ENCODE results near the gene POLG2. TPM values are rescaled to one million over a fixed set of nuclear protein-coding genes. Genes with fewer than 3 reads are reported as not detected.
"Not testable (repeated sequence)": the region's sequence is repeated elsewhere in the genome, so short reads cannot be mapped to it uniquely, and the experiment has no call there.

The POLG2 gene
- total RNA-seq, 1 experiment from 2014 or later, result 51.5 TPM

DNA sequence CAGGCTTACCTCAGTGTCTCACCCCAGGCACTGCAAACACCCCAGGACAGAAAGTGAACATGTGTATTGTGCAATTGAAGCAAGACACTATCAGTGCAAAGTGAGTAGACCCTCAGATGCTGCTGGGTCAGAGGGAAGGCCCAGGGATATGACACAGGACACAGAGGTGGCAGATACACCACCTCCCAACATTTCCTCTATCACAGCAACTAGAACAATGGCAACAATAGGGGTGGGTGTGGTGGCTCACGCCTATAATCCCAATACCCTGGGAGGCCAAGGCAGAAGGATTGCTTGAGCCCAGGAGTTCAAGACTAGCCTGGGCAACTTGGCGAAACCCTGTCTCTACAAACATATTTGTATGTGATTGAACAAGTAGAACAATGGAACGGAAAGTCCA is 25.4 kb downstream of the POLG2 start (continued):
- no peak for TF ChIP-seq TCF7L2 (IDR thresholded peaks at IDR 0.05; ENCODE audit: borderline replicate concordance, extremely low read depth, insufficient read depth, insufficient read length)
- no peak for TF ChIP-seq EZH2phosphoT487 (IDR thresholded peaks at IDR 0.05; ENCODE audit: borderline replicate concordance)
- TF ChIP-seq, protein P1, sequence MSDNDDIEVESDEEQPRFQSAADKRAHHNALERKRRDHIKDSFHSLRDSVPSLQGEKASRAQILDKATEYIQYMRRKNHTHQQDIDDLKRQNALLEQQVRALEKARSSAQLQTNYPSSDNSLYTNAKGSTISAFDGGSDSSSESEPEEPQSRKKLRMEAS (IDR thresholded peaks at IDR 0.05), result no peak
- no peak for TF ChIP-seq FOSL1 (IDR thresholded peaks at IDR 0.05; ENCODE audit: low read depth)
- no peak for TF ChIP-seq POLR2A (IDR thresholded peaks at IDR 0.05; ENCODE audit: borderline replicate concordance, extremely low read depth, insufficient read depth, insufficient read length)

DNA sequence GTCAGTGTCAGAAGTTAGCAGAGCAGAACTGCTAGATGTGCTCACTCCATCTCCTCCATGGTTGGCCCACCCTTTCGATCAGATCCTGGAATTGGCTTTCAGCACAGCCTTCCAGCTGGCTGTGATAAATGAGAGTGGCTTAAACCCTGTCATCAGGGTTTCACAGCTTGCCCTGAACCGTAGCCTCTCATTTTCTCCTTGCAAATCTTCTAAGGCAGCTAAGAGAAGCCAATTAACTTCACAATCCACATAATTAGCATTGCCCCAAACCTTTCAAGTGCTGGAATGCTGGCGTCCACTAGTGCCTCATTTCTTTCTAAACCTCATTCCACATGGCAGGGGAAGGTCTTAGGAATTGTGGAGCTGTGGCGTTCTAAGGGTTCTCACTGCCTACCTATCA is 26.2 kb downstream of the POLG2 start:
- H4K20me1 ChIP-seq (ENCODE audit: insufficient read depth), result no peaks in the 10 kb centered on the region
- BruUV-seq (replicated peaks), result no TSS peak
- H3K9me2 ChIP-seq (ENCODE audit: insufficient read depth), result no peaks in the 10 kb centered on the region
- CTCF ChIA-PET, result no interaction called here
- no peak overlapping the region for H2AFZ ChIP-seq (ENCODE audit: low read depth, low read length, poor library complexity, severe bottlenecking)
- intact Hi-C loops (cut with micrococcal nuclease), result no loop called here
- H3K9me3 ChIP-seq (ENCODE audit: control insufficient read depth in 1 of 2, insufficient read depth in 1 of 2, low read depth in 1 of 2, low read length in 2 of 2), result no peaks in the 10 kb centered on the region
- H3K79me2 ChIP-seq (ENCODE audit: insufficient read depth, low read length), result no peaks in the 10 kb centered on the region
- DNase-seq (ENCODE audit: low read depth, low spot score) (no peak), ATAC-seq (no peak)
- peaks cover 4 to 10% of the 10 kb centered on the region in 2 experiments; a peak in 2 of 4 replicates for H3K4me1 ChIP-seq (ENCODE audit: control insufficient read depth in 1 of 2, insufficient read depth in 2 of 2, low read length in 2 of 2)
- RAD21 ChIA-PET (ENCODE audit: low non-redundant PET in 1 of 2, low total read pairs in 2 of 2, uncharacterized antibody in 2 of 2, unreplicated experiment in 2 of 2), result no interaction called here
- no peak overlapping the region for H3K4me2 ChIP-seq (ENCODE audit: low read length)
- no peak overlapping the region for H3K27ac ChIP-seq (ENCODE audit: low read depth, low read length)
- POLR2A ChIA-PET, result no interaction called here
- H3K36me3 ChIP-seq (ENCODE audit: control insufficient read depth in 1 of 2, insufficient read depth in 2 of 2, low read length in 2 of 2), result no peaks in the 10 kb centered on the region
- no peaks in the 10 kb centered on the region for H3K27me3 ChIP-seq (ENCODE audit: insufficient read depth, low read length)
- TF ChIP-seq, protein P1 (IDR thresholded peaks at IDR 0.05), result no peak
- no peak overlapping the region for H3K9ac ChIP-seq (ENCODE audit: low read length)
- H3K4me3 ChIP-seq (replicated peaks in 1 of 2; ENCODE audit: low read depth in 1 of 2, low read length in 2 of 2), result no peak overlapping the region

DNA sequence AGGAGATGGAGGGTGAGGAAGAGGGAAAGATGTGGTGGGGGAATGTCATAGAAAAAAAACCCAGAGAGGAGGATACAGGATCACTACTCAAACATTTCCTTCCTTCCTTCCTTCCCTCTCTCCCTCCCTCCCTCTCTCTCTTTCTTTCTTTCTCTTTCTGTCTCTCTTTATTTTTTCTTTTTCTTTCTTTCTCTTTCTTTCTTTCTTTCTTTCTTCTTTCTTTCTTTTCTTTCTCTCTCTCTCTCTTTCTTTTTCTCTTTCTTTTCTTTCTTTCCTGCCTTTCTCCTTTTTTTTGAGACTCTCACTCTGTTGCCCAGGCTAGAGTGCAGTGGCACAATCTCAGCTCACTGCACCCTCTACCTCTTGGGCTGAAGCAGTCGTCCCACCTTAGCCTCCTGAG is 30.0 kb downstream of the POLG2 start:
- H3K4me1 ChIP-seq (ENCODE audit: control insufficient read depth in 1 of 2, insufficient read depth in 2 of 2, low read length in 2 of 2), result peaks cover 4 to 11% of the 10 kb centered on the region in 2 experiments; a peak in 2 of 4 replicates
- H2AFZ ChIP-seq (ENCODE audit: low read depth, low read length, poor library complexity, severe bottlenecking); H4K20me1 ChIP-seq (ENCODE audit: insufficient read depth); intact Hi-C loops (cut with micrococcal nuclease); H3K9ac ChIP-seq (ENCODE audit: low read length); H3K27me3 ChIP-seq (ENCODE audit: insufficient read depth, low read length); H3K36me3 ChIP-seq (ENCODE audit: control insufficient read depth in 1 of 2, insufficient read depth in 2 of 2, low read length in 2 of 2); POLR2A ChIA-PET; BruUV-seq (replicated peaks); H3K79me2 ChIP-seq (ENCODE audit: insufficient read depth, low read length); RAD21 ChIA-PET (ENCODE audit: low non-redundant PET in 1 of 2, low total read pairs in 2 of 2, uncharacterized antibody in 2 of 2, unreplicated experiment in 2 of 2); H3K4me3 ChIP-seq (replicated peaks in 1 of 2; ENCODE audit: low read depth in 1 of 2, low read length in 2 of 2); H3K9me2 ChIP-seq (ENCODE audit: insufficient read depth); H3K4me2 ChIP-seq (ENCODE audit: low read length); ATAC-seq; H3K27ac ChIP-seq (ENCODE audit: low read depth, low read length); H3K9me3 ChIP-seq (ENCODE audit: control insufficient read depth in 1 of 2, insufficient read depth in 1 of 2, low read depth in 1 of 2, low read length in 2 of 2); DNase-seq (ENCODE audit: low read depth, low spot score): not testable (repeated sequence)
- CTCF ChIA-PET, result interaction anchor here (1.9 kb wide), 1 partner anchor 24 kb away, joined by 8 read pairs; no protein-coding TSS in a partner anchor
